Fibroblast of the aortic adventitia (primary cell): ENCODE results near the gene MOB3B. TPM values are rescaled to one million over a fixed set of nuclear protein-coding genes. Genes with fewer than 3 reads are reported as not detected.
"Not testable (repeated sequence)": the region's sequence is repeated elsewhere in the genome, so short reads cannot be mapped to it uniquely, and the experiment has no call there.

ENCODE experiments used
- DNase-seq: peaks from one replicate; pipeline ENCODE4 v3.0.0-alpha.2; 2010; ENCODE audit warnings: low read depth
- H3K4me3 ChIP-seq: 2 replicates; pipeline ENCODE4 v1.5.1; 2011; ENCODE audit warnings: low read depth, mild to moderate bottlenecking, control low read depth, low read length, moderate library complexity
- CTCF ChIP-seq: IDR thresholded peaks from 2 replicates; pipeline ENCODE4 v1.5.1; 2011; ENCODE audit warnings: mild to moderate bottlenecking, low read length, control low read depth, inconsistent platforms; ENCODE audit not compliant: insufficient read depth
- total RNA-seq: library from RNA; depleted of rRNA; stranded (reverse); fragments of >200 nt; gene quantifications from 2 replicates; pipeline ENCODE4 v1.2.3, GENCODE V29; 2012; ENCODE audit warnings: low replicate concordance

Gene MOB3B
- total RNA-seq, 1 donor, result under 0.01 TPM

- TF ChIP-seq CTCF, result no peak
- H3K4me3 ChIP-seq, result no peak overlapping the region
- no peak for DNase-seq
These were observed 69.2 kb downstream of the MOB3B start for GRCh38 chr9:27460226-27461023.

GRCh38 chr9:27457445-27457844 is 72.2 kb downstream of the MOB3B start:
- DNase-seq, result no peak
- no peak overlapping the region for H3K4me3 ChIP-seq
- no peak for TF ChIP-seq CTCF

GRCh38 chr9:27453860-27454553 is 75.6 kb downstream of the MOB3B start:
- no peak overlapping the region for H3K4me3 ChIP-seq
- DNase-seq, result no peak
- TF ChIP-seq CTCF, result no peak

- H3K4me3 ChIP-seq, result no peak overlapping the region
- DNase-seq, result no peak
- TF ChIP-seq CTCF, result no peak
These were observed 78.3 kb downstream of the MOB3B start for GRCh38 chr9:27451207-27451797.

- no peak for DNase-seq
- no peak overlapping the region for H3K4me3 ChIP-seq
- no peak for TF ChIP-seq CTCF
These were observed 78.9 kb downstream of the MOB3B start for GRCh38 chr9:27450752-27451151.

GRCh38 chr9:27448356-27448755 is 81.3 kb downstream of the MOB3B start:
- not testable (repeated sequence) for DNase-seq, H3K4me3 ChIP-seq

GRCh38 chr9:27447031-27447683 is 82.5 kb downstream of the MOB3B start:
- no peak for TF ChIP-seq CTCF
- DNase-seq, result no peak
- no peak overlapping the region for H3K4me3 ChIP-seq
